Psoas muscle (tissue), 8 donors: Measurements from ENCODE around the gene PSMD6. TPM values are rescaled to one million over a fixed set of nuclear protein-coding genes. Genes with fewer than 3 reads are reported as not detected.

Experiments
- ATAC-seq, 4 donors: fragments of 200-7000 bp; cut with Tn5 transposase; one replicate each; pipeline ENCODE4 v1.9.1; 2020; ENCODE audit warnings: moderate library complexity in 3 of 4, mild to moderate bottlenecking in 2 of 4
- DNase-seq, 2 donors: peaks; one replicate each; pipeline ENCODE4 v3.0.0-alpha.2; 2020
- H3K27ac ChIP-seq: fragments of 200-600 bp; one replicate; pipeline ENCODE4 v1.8.0; 2022
- H3K27me3 ChIP-seq, 3 donors: fragments of 200-600 bp in 1 of 3; one replicate each; pipeline versions ENCODE4 v1.6.1 to v1.8.0; 2013 to 2022; ENCODE audit warnings: low read length in 2 of 3, mild to moderate bottlenecking in 2 of 3, moderate library complexity in 1 of 3; ENCODE audit not compliant: insufficient read depth in 3 of 3
- H3K36me3 ChIP-seq, 2 donors: fragments of 200-600 bp in 1 of 2; one replicate each; pipeline versions ENCODE4 v1.6.1 to v1.8.0; 2013 to 2022; ENCODE audit warnings: low read depth in 1 of 2, mild to moderate bottlenecking in 1 of 2, moderate library complexity in 1 of 2; ENCODE audit not compliant: insufficient read depth in 1 of 2
- H3K4me1 ChIP-seq: fragments of 200-600 bp; one replicate; pipeline ENCODE4 v1.8.0; 2022
- H3K4me3 ChIP-seq: fragments of 200-600 bp; one replicate; pipeline ENCODE4 v1.8.0; 2022; ENCODE audit warnings: mild to moderate bottlenecking
- H3K9me3 ChIP-seq: fragments of 200-600 bp; one replicate; pipeline ENCODE4 v1.8.0; 2022
- WGBS, 3 donors: extraction: QIAGEN DNeasy Blood & Tissue Kit; methylation state at CpG; one replicate each; pipeline versions ENCODE4 v1.1.6 to v1.1.7; 2013; 5-methylcytosine and 5-hydroxymethylcytosine counted together
- intact Hi-C, 2 donors: fragments of 100-400 bp; cut with DNase I; formaldehyde crosslinking; loops; one replicate each; pipeline versions ENCODE4 v1.11.0 to v1.14.2; 2022
- polyA plus RNA-seq, 3 donors: library from polyadenylated mRNA; stranded (reverse); fragments of 200-250 nt; gene quantifications; one replicate each; pipeline ENCODE4 v1.2.3, GENCODE V29; 2013
- total RNA-seq, 4 donors: library from RNA; stranded (reverse); fragmentation: NEBNext Ultra II Directional in 2 of 4; extraction: Animal tissue kit (Norgen Biotek cat#: 25700) in 2 of 4; gene quantifications; one replicate each; pipeline versions ENCODE4 v1.2.1 to v1.2.4, GENCODE V29; 2021 to 2023
- TF ChIP-seq, protein P1 (sequence below): fragments of 200-600 bp; IDR thresholded peaks from one replicate; pipeline ENCODE4 v1.8.0; 2022; ENCODE audit warnings: antibody characterized with exemption
- donor health status: healthy with polysubstance abuse.
- donor health status: DM: no; HTN: no; CAD: no; lungs with moderate emphysema.
- donor health status: Bipolar disorder and iron deficiency.
- donor health status: healthy.
- donor health status: DM: yes; HTN: yes; CAD: no.
- donor health status: DM: no; HTN: no; CAD: no.
- donor health status: DM: no; HTN: no; CAD: no.
- donor health status: DM: yes; HTN: yes; CAD: no.

Gene PSMD6
- total and polyA plus RNA-seq, 7 donors: 81.8 to 333 (median 145) TPM

DNA sequence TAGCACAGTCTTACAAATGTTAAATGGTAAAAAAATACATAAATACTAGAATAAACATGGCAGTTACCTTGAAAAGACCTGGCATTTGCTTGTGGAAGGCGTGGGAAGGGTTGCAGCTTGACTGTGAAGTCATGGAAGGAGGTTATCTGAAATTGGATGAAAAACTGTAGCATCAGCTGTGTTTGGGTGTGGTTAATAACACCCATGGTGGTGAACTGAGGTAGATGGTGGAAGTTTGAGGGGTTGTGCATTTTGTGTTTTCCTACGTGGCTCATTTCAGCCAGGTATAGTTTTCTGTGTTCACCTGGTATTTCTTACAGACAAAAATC lies 46.5 kb downstream of the PSMD6 start:
- H3K36me3 ChIP-seq: peaks cover 0 to 21% of the 10 kb centered on the region in 2 donors
- no peaks in the 10 kb centered on the region for H3K9me3 ChIP-seq
- peaks cover 59% of the 10 kb centered on the region for H3K4me1 ChIP-seq
- H3K27me3 ChIP-seq: no peaks in the 10 kb centered on the region
- 81 to 97% (median 88%) methylated on average over 2 of the region's 2 CpGs for WGBS, 3 donors
- TF ChIP-seq, protein P1, sequence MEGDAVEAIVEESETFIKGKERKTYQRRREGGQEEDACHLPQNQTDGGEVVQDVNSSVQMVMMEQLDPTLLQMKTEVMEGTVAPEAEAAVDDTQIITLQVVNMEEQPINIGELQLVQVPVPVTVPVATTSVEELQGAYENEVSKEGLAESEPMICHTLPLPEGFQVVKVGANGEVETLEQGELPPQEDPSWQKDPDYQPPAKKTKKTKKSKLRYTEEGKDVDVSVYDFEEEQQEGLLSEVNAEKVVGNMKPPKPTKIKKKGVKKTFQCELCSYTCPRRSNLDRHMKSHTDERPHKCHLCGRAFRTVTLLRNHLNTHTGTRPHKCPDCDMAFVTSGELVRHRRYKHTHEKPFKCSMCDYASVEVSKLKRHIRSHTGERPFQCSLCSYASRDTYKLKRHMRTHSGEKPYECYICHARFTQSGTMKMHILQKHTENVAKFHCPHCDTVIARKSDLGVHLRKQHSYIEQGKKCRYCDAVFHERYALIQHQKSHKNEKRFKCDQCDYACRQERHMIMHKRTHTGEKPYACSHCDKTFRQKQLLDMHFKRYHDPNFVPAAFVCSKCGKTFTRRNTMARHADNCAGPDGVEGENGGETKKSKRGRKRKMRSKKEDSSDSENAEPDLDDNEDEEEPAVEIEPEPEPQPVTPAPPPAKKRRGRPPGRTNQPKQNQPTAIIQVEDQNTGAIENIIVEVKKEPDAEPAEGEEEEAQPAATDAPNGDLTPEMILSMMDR: no peak
- H3K27ac ChIP-seq: no peak overlapping the region
- no peak overlapping the region for H3K4me3 ChIP-seq
- DNase-seq: no peak
- intact Hi-C loops: no loop called here
- peak in 1 of 4 donors; percentile 8 for ATAC-seq

DNA sequence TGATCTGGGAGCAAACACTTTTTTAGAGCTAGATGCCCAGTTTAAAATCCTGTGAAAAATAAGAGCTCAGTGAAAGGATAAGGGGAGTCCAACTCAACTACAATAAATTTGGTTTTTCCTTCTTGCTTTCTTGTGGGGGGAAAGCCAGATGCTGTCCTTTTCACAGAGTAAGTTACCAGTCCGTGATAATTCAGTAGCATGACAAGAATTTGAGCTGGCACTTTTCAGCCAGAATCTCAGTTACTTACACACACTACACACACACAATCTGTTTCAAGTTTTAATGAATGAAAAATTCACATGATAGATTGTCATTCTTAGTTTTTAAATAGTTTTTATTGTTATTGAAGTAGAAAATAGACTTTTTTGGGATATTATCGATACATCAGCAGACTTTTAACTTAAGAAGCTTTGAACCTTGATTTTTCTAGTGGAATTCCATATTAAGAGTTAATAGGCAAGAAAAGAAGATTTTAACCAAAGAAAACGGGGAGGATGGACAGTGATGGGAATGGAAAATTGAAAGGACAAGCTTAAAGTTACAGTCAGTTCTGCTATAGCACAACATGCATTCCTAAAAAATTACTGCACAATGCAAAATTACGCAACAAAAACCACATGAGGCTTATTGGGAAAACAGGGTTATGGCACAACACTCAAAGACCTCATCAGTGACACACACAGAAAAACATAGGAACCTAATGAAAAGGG lies 47.0 kb downstream of the PSMD6 start:
- Histone ChIP-seq H3K27ac (no peak overlapping the region), H3K9me3 (no peaks in the 10 kb centered on the region), H3K36me3 (peaks cover 0 to 16% of the 10 kb centered on the region in 2 donors), H3K27me3 (no peaks in the 10 kb centered on the region), H3K4me1 (peaks cover 64% of the 10 kb centered on the region), H3K4me3 (no peak overlapping the region)
- DNase-seq: no peak
- TF ChIP-seq, protein P1: no peak
- WGBS, 3 donors: 53 to 65% (median 54%) methylated on average over 4 of the region's 4 CpGs
- ATAC-seq: peak; percentile 23 to 65 (median 58)
- intact Hi-C loops: no loop called here

DNA sequence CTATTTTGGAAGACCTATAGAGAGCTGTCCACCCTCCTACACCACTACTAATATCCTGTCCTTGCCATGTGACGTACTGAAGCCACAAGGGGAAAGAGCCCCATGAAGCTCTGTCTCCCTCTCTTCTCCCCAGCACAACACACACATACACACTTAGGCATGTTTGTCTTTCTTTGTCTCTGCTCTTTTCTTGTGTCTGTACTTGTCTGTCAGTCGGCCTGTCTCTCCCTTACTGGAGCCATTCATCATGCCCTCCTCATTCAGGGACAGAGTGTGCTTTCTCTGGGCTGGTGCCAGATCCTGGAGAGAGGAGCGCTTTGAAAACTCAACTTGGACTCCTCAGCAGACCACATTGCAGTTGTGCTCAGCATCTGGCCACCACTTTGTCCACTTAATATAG lies 47.6 kb downstream of the PSMD6 start:
- WGBS, 3 donors: 16 to 38% (median 27%) methylated on average over 3 of the region's 3 CpGs
- TF ChIP-seq, protein P1: no peak
- peak overlapping the region; percentile 6 for H3K27ac ChIP-seq
- H3K36me3 ChIP-seq: peaks cover 0 to 10% of the 10 kb centered on the region in 2 donors
- peak; percentile 66 to 85 for DNase-seq
- intact Hi-C loops: no loop called here
- no peaks in the 10 kb centered on the region for H3K27me3 ChIP-seq
- ATAC-seq: peak; percentile 78 to 95 (median 90)
- H3K4me1 ChIP-seq: peaks cover 70% of the 10 kb centered on the region
- no peaks in the 10 kb centered on the region for H3K9me3 ChIP-seq
- no peak overlapping the region for H3K4me3 ChIP-seq

DNA sequence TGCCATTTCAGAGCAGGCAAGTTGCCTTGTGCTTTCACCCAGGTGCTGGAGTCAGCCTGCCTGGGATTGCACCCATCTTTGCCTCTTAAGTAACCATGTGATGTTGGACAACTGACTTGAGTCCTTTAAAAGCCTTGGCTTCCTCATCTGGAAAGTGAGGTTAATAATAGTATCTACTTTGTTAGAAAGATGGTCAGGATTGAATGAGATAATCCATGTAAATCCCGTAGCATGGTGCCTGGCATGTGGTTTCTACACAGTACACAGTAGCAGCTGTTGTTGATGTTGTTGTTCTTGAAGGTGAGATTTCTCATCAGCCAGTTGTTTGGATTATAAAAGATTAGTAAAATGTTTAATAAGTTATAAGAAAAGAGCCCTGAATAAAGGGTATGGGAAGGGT lies 48.8 kb downstream of the PSMD6 start:
- Histone ChIP-seq H3K4me1 (peaks cover 77% of the 10 kb centered on the region), H3K27ac (no peak overlapping the region), H3K27me3 (no peaks in the 10 kb centered on the region), H3K9me3 (no peaks in the 10 kb centered on the region), H3K4me3 (no peak overlapping the region), H3K36me3 (no peaks in the 10 kb centered on the region)
- DNase-seq (no peak), ATAC-seq (peak in 1 of 4 donors; percentile 44)
- intact Hi-C loops: no loop called here
- WGBS, 3 donors: 27 to 50% (median 33%) methylated on average over 1 of the region's 1 CpG
- TF ChIP-seq, protein P1: no peak

DNA sequence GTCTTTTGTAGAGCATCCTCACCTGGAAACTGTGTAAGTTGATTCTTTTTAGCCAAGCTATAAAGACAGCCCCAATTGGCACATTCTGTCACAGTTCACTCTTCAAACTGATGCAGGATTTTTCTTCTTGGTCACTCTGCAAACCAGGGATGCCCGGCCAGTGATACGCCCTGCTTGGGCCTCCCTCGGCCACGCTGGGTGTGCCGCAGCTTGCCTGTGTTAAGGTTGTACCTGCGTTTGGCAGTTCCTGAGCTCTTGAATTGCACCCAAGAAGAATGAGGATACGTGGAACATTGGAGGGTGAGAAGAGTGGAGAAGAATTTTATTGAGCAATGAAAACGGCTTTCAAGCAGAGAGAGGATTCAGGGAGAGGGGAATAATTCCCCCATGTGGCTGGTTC lies 49.9 kb downstream of the PSMD6 start:
- Histone ChIP-seq H3K27ac (no peak overlapping the region), H3K36me3 (no peaks in the 10 kb centered on the region), H3K27me3 (no peaks in the 10 kb centered on the region), H3K9me3 (no peaks in the 10 kb centered on the region), H3K4me3 (no peak overlapping the region), H3K4me1 (peaks cover 79% of the 10 kb centered on the region)
- DNase-seq (no peak), ATAC-seq (no peak)
- 75 to 94% (median 88%) methylated on average over 8 of the region's 8 CpGs for WGBS, 3 donors
- intact Hi-C loops: no loop called here
- TF ChIP-seq, protein P1: no peak
